DOHH2 (cell line): ENCODE measurements around the gene CLEC7A.

Source experiments
- H3F3A ChIP-seq: fragments of 200-600 bp; sonication (generic), shearing (Covaris generic); 2 replicates; pipeline ENCODE4 v1.6.0; 2016; ENCODE audit warnings: antibody characterized with exemption, mild to moderate bottlenecking; ENCODE audit not compliant: control insufficient read depth, insufficient read depth
- H3K27ac ChIP-seq: fragments of 200-600 bp; sonication (generic); 2 replicates; pipeline ENCODE4 v1.5.1; 2014; ENCODE audit warnings: low read depth, mild to moderate bottlenecking, low read length, moderate library complexity
- H3K27me3 ChIP-seq: fragments of 200-600 bp; sonication (generic); 2 replicates; pipeline ENCODE4 v1.6.1; 2014; ENCODE audit warnings: mild to moderate bottlenecking, low read length, mixed read lengths; ENCODE audit not compliant: control insufficient read depth
- H3K36me3 ChIP-seq: fragments of 200-600 bp; sonication (generic); 2 replicates; pipeline ENCODE4 v1.6.1; 2014; ENCODE audit warnings: mild to moderate bottlenecking, low read length, moderate library complexity, mixed read lengths; ENCODE audit not compliant: control insufficient read depth
- H3K4me1 ChIP-seq: fragments of 200-600 bp; sonication (generic); 2 replicates; pipeline ENCODE4 v1.6.1; 2014; ENCODE audit warnings: mild to moderate bottlenecking, low read length, mixed read lengths; ENCODE audit not compliant: control insufficient read depth
- H3K4me2 ChIP-seq: fragments of 200-600 bp; sonication (generic); 2 replicates; pipeline ENCODE4 v1.6.0; 2014; ENCODE audit warnings: mild to moderate bottlenecking, low read length, moderate library complexity
- H3K4me3 ChIP-seq: fragments of 200-600 bp; sonication (generic); 2 replicates; pipeline ENCODE4 v1.5.1; 2014; ENCODE audit warnings: mild to moderate bottlenecking, low read length, mixed read lengths
- H3K79me2 ChIP-seq: fragments of 200-600 bp; sonication (generic); 2 replicates; pipeline ENCODE4 v1.6.1; 2014; ENCODE audit warnings: mild to moderate bottlenecking, low read length, mixed read lengths; ENCODE audit not compliant: control insufficient read depth
- H3K9me2 ChIP-seq: fragments of 200-600 bp; sonication (generic); replicated peaks from 2 replicates; pipeline ENCODE4 v1.6.1; 2014; ENCODE audit warnings: mild to moderate bottlenecking, low read length, mixed read lengths; ENCODE audit not compliant: control insufficient read depth
- H3K9me3 ChIP-seq: fragments of 200-600 bp; sonication (generic); 2 replicates; pipeline ENCODE4 v1.6.1; 2014; ENCODE audit warnings: antibody characterized with exemption, low read length, mixed read lengths; ENCODE audit not compliant: control insufficient read depth, insufficient read depth
- H4K20me1 ChIP-seq: fragments of 200-600 bp; sonication (generic); 2 replicates; pipeline ENCODE4 v1.6.0; 2014; ENCODE audit warnings: low read depth, mild to moderate bottlenecking, antibody characterized with exemption, low read length, moderate library complexity; ENCODE audit not compliant: control insufficient read depth, insufficient read depth
- EZH2phosphoT487 ChIP-seq: fragments of 200-600 bp; sonication (generic); IDR thresholded peaks from 2 replicates; pipeline ENCODE4 v1.6.1; 2017; ENCODE audit warnings: borderline replicate concordance, mild to moderate bottlenecking, antibody characterized with exemption, low read length, moderate library complexity, mixed read lengths

Gene CLEC7A

DNA sequence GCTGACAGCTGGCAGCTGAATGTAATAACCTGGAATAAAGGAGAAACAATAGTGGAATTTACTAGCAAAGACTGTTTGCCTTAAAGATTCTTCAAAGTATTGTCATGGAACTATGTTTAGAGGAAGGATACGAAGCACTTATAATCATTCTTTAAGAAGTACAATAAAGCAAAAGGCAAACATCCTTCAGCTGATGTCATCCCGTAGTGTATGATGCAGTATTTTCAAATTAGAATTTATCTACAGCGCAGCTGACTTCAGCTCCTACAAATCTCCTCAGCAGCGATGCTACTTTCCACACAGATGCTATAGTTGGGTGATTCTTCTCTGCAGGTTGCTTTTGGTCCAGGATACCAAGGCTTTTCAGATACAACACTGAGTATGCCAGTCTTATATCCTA lies 62.7 kb downstream of the CLEC7A start:
- no peak for TF ChIP-seq EZH2phosphoT487
- H3K27ac ChIP-seq, result no peak overlapping the region
- H3K9me2 ChIP-seq, result no peaks in the 10 kb centered on the region
- peaks cover 11% of the 10 kb centered on the region for H3K27me3 ChIP-seq
- H3K4me3 ChIP-seq, result no peak overlapping the region
- H4K20me1 ChIP-seq, result no peaks in the 10 kb centered on the region
- H3K4me2 ChIP-seq, result no peak overlapping the region
- no peaks in the 10 kb centered on the region for H3K36me3 ChIP-seq
- H3K79me2 ChIP-seq, result no peaks in the 10 kb centered on the region
- H3K9me3 ChIP-seq, result no peaks in the 10 kb centered on the region
- H3K4me1 ChIP-seq, result peaks cover 4% of the 10 kb centered on the region; the same call in 1 of the 2 replicates
- no peaks in the 10 kb centered on the region for H3F3A ChIP-seq
